IMR-90 (cell line): ENCODE data around the gene CCPG1. TPM values are rescaled to one million over a fixed set of nuclear protein-coding genes. Genes with fewer than 3 reads are reported as not detected.

ENCODE experiments used
- ATAC-seq: fragments of 200-7000 bp; cut with Tn5 transposase; 2 replicates; pipeline ENCODE4 v1.9.1; 2020; ENCODE audit warnings: low read depth, mild to moderate bottlenecking, moderate library complexity
- BruUV-seq: library from RNA; stranded (reverse); fragments of 400-500 nt; replicated peaks from 2 replicates; lab custom pipeline; 2021; lab: Mats Ljungman, UMichigan
- CTCF ChIA-PET: fragments of 300-600 bp; formaldehyde crosslinking; extraction: SDS; loops from one replicate; lab custom pipeline; 2021; ENCODE audit warnings: antibody characterized with exemption; lab: Yijun Ruan, JAX
- POLR2A ChIA-PET: fragments of 300-600 bp; sonication (Branson Sonifier 250); formaldehyde crosslinking; loops from one replicate; lab custom pipeline; 2022; ENCODE audit warnings: antibody characterized with exemption; ENCODE audit not compliant: unreplicated experiment; lab: Charles Lee
- DNase-seq: peaks from one replicate; pipeline ENCODE4 v3.0.0; 2013
- H2AFZ ChIP-seq: replicated peaks from 2 replicates; pipeline ENCODE3; 2013; ENCODE audit warnings: low read length, mild to moderate bottlenecking; ENCODE audit not compliant: poor library complexity
- H2AK5ac ChIP-seq: 2 replicates; pipeline ENCODE4 v1.6.1; 2013; ENCODE audit warnings: low read depth, low read length, inconsistent platforms
- H2AK9ac ChIP-seq: replicated peaks from 2 replicates; pipeline ENCODE3; 2013; ENCODE audit warnings: mild to moderate bottlenecking, low read depth, low read length, moderate library complexity; ENCODE audit not compliant: poor library complexity
- H2BK120ac ChIP-seq: 2 replicates; pipeline ENCODE4 v1.6.1; 2013; ENCODE audit warnings: low read depth, low read length, inconsistent platforms
- H2BK15ac ChIP-seq: 3 replicates; pipeline ENCODE4 v1.6.1; 2013; ENCODE audit warnings: low read depth, low read length, inconsistent platforms
- H2BK20ac ChIP-seq: 2 replicates; pipeline ENCODE4 v1.6.1; 2013; ENCODE audit warnings: low read depth, mild to moderate bottlenecking, inconsistent platforms, low read length, moderate library complexity
- H2BK5ac ChIP-seq: 2 replicates; pipeline ENCODE4 v1.6.1; 2013; ENCODE audit warnings: mild to moderate bottlenecking, low read depth, low read length, inconsistent platforms; ENCODE audit not compliant: poor library complexity, severe bottlenecking
- H3K14ac ChIP-seq: replicated peaks from 2 replicates; pipeline ENCODE4 v1.6.1; 2013; ENCODE audit warnings: low read depth, low read length, inconsistent platforms
- H3K18ac ChIP-seq: 2 replicates; pipeline ENCODE4 v1.6.1; 2013; ENCODE audit warnings: low read depth, low read length, control low read depth
- H3K23ac ChIP-seq: 2 replicates; pipeline ENCODE4 v1.6.1; 2013; ENCODE audit warnings: low read depth, low read length, inconsistent platforms
- H3K27ac ChIP-seq: 2 replicates; pipeline ENCODE4 v1.5.1; 2013; ENCODE audit warnings: mild to moderate bottlenecking, control low read depth, low read length; ENCODE audit not compliant: insufficient read depth
- H3K27me3 ChIP-seq: 2 replicates; pipeline ENCODE4 v1.6.1; 2013; ENCODE audit warnings: low read length; ENCODE audit not compliant: control insufficient read depth, insufficient read depth
- H3K36me3 ChIP-seq: 2 replicates; pipeline ENCODE4 v1.6.1; 2013; ENCODE audit warnings: low read length, mixed read lengths; ENCODE audit not compliant: control insufficient read depth, insufficient read depth
- H3K4ac ChIP-seq: 2 replicates; pipeline ENCODE4 v1.6.1; 2013; ENCODE audit warnings: low read depth, low read length, inconsistent platforms
- H3K4me1 ChIP-seq: 2 replicates; pipeline ENCODE4 v1.6.1; 2013; ENCODE audit warnings: low read length, mixed read lengths; ENCODE audit not compliant: control insufficient read depth, insufficient read depth
- H3K4me2 ChIP-seq: 2 replicates; pipeline ENCODE4 v1.6.1; 2013; ENCODE audit warnings: low read depth, mild to moderate bottlenecking, control low read depth, low read length, moderate library complexity
- H3K4me3 ChIP-seq: 2 replicates; pipeline ENCODE4 v1.5.1; 2013; ENCODE audit warnings: low read depth, mild to moderate bottlenecking, control low read depth, low read length, moderate library complexity; ENCODE audit not compliant: insufficient read depth
- H3K56ac ChIP-seq: 2 replicates; pipeline ENCODE4 v1.6.1; 2013; ENCODE audit warnings: low read length, inconsistent platforms; ENCODE audit not compliant: insufficient read depth; ENCODE audit errors: extremely low read depth
- H3K79me1 ChIP-seq, 2 experiments: 2 replicates each; pipeline ENCODE4 v1.6.1; 2013; ENCODE audit warnings: low read length in 2 of 2, inconsistent platforms in 1 of 2, low read depth in 1 of 2
- H3K9ac ChIP-seq: 2 replicates; pipeline ENCODE4 v1.6.1; 2013; ENCODE audit warnings: low read depth, low read length, control low read depth
- H3K9me1 ChIP-seq: 2 replicates; pipeline ENCODE4 v1.6.1; 2013; ENCODE audit warnings: low read length, inconsistent platforms; ENCODE audit not compliant: insufficient read depth
- H3K9me3 ChIP-seq: 2 replicates; pipeline ENCODE4 v1.6.1; 2013; ENCODE audit warnings: low read length; ENCODE audit not compliant: control insufficient read depth, insufficient read depth
- H4K20me1 ChIP-seq: 2 replicates; pipeline ENCODE4 v1.6.1; 2013; ENCODE audit warnings: low read length, inconsistent platforms; ENCODE audit not compliant: insufficient read depth
- H4K5ac ChIP-seq: 2 replicates; pipeline ENCODE4 v1.6.1; 2013; ENCODE audit warnings: mild to moderate bottlenecking, low read depth, low read length, control low read depth
- H4K8ac ChIP-seq, 2 experiments: 2 replicates each; pipeline ENCODE4 v1.6.1; 2013; ENCODE audit warnings: low read depth in 2 of 2, low read length in 2 of 2, control low read depth in 1 of 2, inconsistent platforms in 1 of 2
- H4K91ac ChIP-seq: 2 replicates; pipeline ENCODE4 v1.6.1; 2013; ENCODE audit warnings: low read depth, low read length, inconsistent platforms; ENCODE audit not compliant: insufficient read depth
- BHLHE40 ChIP-seq: fragments of 150-350 bp; IDR thresholded peaks from 2 replicates; pipeline ENCODE4 v1.6.1; 2016; ENCODE audit warnings: mild to moderate bottlenecking, low read depth, low read length
- ELK1 ChIP-seq: fragments of 150-350 bp; IDR thresholded peaks from 2 replicates; pipeline ENCODE4 v1.6.1; 2016; ENCODE audit warnings: low read depth, mild to moderate bottlenecking, low read length, moderate library complexity, borderline replicate concordance
- FOS ChIP-seq: fragments of 150-350 bp; IDR thresholded peaks from 2 replicates; pipeline ENCODE4 v1.6.1; 2016; ENCODE audit warnings: low read depth, low read length
- MAFK ChIP-seq: IDR thresholded peaks from 2 replicates; pipeline ENCODE4 v1.6.1; 2012; ENCODE audit warnings: low read depth, low read length, improper control_type of control experiment
- MXI1 ChIP-seq: IDR thresholded peaks from 2 replicates; pipeline ENCODE4 v1.6.1; 2012; ENCODE audit warnings: low read depth, mild to moderate bottlenecking, low read length, moderate library complexity, borderline replicate concordance
- NFE2L2 ChIP-seq: fragments of 150-350 bp; IDR thresholded peaks from 2 replicates; pipeline ENCODE4 v1.6.1; 2016; ENCODE audit warnings: low read depth, mild to moderate bottlenecking, low read length
- POLR2A ChIP-seq: IDR thresholded peaks from 2 replicates; pipeline ENCODE4 v1.6.1; 2012; ENCODE audit warnings: mild to moderate bottlenecking, low read depth, low read length
- WGBS, 2 experiments: methylation state at CpG; one replicate each; pipeline versions ENCODE4 v1.1.5 to v1.1.7; 2013; ENCODE audit warnings: missing lambda C conversion rate in 2 of 2; ENCODE audit not compliant: insufficient read length in 1 of 2; ENCODE audit errors: extremely low coverage in 2 of 2; 5-methylcytosine and 5-hydroxymethylcytosine counted together
- dilution Hi-C: fragments of 300-500 bp; cut with HindIII; formaldehyde crosslinking; loops from one replicate; pipeline ENCODE4 v1.14.3; 2018; ENCODE audit warnings: low sequenced_read_pairs; ENCODE audit not compliant: unreplicated experiment
- in situ Hi-C: fragments of 300-500 bp; cut with MboI; formaldehyde crosslinking; loops from 3 replicates; pipeline ENCODE4 v1.14.3; 2019; ENCODE audit warnings: low sequenced_read_pairs, inconsistent platforms, mixed read lengths
- intact Hi-C: fragments of 100-400 bp; cut with micrococcal nuclease; formaldehyde crosslinking; loops from 2 replicates; pipeline ENCODE4 v1.10.0; 2022
- polyA plus RNA-seq, 3 experiments: library from polyadenylated mRNA; depleted of rRNA; stranded (reverse); fragments of >200 nt; gene quantifications; 2 replicates each; pipeline ENCODE4 v1.2.3, GENCODE V29; 2012; ENCODE audit warnings: low replicate concordance in 1 of 3
- total RNA-seq: library from RNA; depleted of rRNA; stranded (reverse); fragments of >200 nt; gene quantifications from 2 replicates; pipeline ENCODE4 v1.2.3, GENCODE V29; 2012

The CCPG1 gene
- total and polyA plus RNA-seq, 2 of the 4 experiments (the other 2 are of a cell fraction): 11.4 to 14.3 TPM

GRCh38 chr15:55356985-55357585, 51.1 kb downstream of the CCPG1 start:
- H3K18ac ChIP-seq: no peak overlapping the region
- no peak overlapping the region for H4K91ac ChIP-seq
- no TSS peak for BruUV-seq
- no peak overlapping the region for H3K23ac ChIP-seq
- in situ Hi-C loops (no loop called here), dilution Hi-C loops (no loop called here), intact Hi-C loops (no loop called here)
- TF ChIP-seq BHLHE40 (no peak), ELK1 (no peak), MXI1 (no peak), NFE2L2 (no peak), POLR2A (no peak), FOS (no peak), MAFK (no peak)
- no peak overlapping the region for H3K4me2 ChIP-seq
- no peak overlapping the region for H4K5ac ChIP-seq
- ChIA-PET POLR2A (no interaction called here), CTCF (no interaction called here)
- H2BK5ac ChIP-seq: no peak overlapping the region
- DNase-seq (no peak), ATAC-seq (no peak)
- H3K27ac ChIP-seq: no peak overlapping the region
- no peak overlapping the region for H3K9ac ChIP-seq
- H3K9me1 ChIP-seq: no peaks in the 10 kb centered on the region
- 100% methylated on average over 1 of the region's 5 CpGs; no CpG with 5 or more reads in 1 of the 2 experiments for WGBS, 2 experiments
- no peak overlapping the region for H2AK9ac ChIP-seq
- no peak overlapping the region for H3K14ac ChIP-seq
- H3K9me3 ChIP-seq: no peaks in the 10 kb centered on the region
- H2AK5ac ChIP-seq: no peak overlapping the region
- peaks cover 5% of the 10 kb centered on the region for H3K4me1 ChIP-seq
- no peaks in the 10 kb centered on the region for H4K20me1 ChIP-seq
- no peak overlapping the region for H3K4ac ChIP-seq
- H2BK20ac ChIP-seq: 0 out of 2 replicates have a peak overlapping the region, but pooled peaks have one; percentile 52
- no peak overlapping the region for H3K4me3 ChIP-seq
- no peaks in the 10 kb centered on the region for H3K79me1 ChIP-seq
- no peak overlapping the region for H3K56ac ChIP-seq
- H2AFZ ChIP-seq: no peak overlapping the region
- H2BK120ac ChIP-seq: no peak overlapping the region
- H3K27me3 ChIP-seq: no peaks in the 10 kb centered on the region; the same call in 1 of the 2 replicates
- H2BK15ac ChIP-seq: no peak overlapping the region
- H3K36me3 ChIP-seq: no peaks in the 10 kb centered on the region
- no peak overlapping the region for H4K8ac ChIP-seq
